Activated gamma-delta T cell (primary cell): ENCODE results near the gene LRMDA.

Experiments used
- DNase-seq: peaks from one replicate; lab custom pipeline; 2025; lab: John Stamatoyannopoulos, UW

The LRMDA gene

GRCh38 chr10:75541411-75541810 lies 110.0 kb downstream of the LRMDA start:
- DNase-seq = no peak

DNA sequence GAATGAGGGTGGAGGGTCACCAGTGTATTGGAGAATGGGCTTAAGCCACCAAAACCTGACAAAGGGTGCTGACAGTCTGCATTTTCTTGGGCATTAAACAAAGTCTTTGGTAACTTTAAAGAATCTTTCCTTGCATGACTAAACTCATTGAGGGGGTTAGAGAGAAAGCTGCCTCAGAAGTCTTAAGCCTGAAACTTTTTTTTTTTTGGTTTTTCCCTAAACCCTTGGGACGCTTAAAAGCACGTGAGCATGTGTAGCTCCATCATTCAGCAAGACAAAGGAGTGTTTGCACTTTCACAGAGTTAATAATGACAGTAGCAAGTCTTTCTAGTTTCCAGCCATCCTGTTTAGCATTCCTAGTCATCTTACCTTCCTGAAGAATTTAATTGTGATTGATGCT lies 110.7 kb downstream of the LRMDA start:
- DNase-seq = no peak

DNA sequence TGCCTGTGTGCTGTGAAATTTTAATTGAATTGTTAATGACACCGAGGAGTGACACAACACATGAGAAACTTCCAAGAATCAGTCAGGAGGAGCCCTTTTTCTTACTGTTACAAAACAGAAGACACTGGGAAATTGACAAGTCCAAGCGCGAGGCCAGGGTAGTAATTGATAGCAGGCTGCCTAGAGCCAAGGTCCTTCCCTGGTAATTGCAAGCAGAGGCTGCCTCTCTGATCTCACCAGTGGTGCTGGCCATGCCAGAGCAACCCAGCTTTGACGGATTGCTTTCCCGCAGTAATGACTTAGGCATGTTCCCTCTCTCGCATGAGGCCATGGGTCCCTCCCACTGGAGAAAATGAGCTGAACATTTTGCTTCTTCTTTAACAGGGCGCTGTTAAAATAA lies 111.5 kb downstream of the LRMDA start:
- DNase-seq = no peak

DNA sequence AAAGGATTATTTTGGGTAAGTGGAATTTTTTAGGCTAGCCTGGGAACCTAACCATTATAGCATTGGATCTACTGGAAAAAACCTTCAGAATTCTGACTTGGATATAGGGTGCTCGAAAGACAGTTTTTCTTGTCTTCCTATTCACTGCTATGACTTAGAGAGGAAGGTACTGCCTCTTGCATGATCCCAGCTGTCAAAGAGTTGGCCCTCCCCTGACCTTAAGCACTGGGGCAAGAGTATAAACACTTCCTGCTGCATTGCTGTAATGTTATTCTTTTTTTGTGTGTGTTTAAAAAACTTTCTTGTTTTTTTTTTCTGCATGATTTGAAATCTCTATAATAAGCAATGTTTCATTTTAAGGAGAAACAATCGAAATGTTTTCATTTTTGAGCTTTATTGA lies 113.0 kb downstream of the LRMDA start:
- no peak for DNase-seq

DNA sequence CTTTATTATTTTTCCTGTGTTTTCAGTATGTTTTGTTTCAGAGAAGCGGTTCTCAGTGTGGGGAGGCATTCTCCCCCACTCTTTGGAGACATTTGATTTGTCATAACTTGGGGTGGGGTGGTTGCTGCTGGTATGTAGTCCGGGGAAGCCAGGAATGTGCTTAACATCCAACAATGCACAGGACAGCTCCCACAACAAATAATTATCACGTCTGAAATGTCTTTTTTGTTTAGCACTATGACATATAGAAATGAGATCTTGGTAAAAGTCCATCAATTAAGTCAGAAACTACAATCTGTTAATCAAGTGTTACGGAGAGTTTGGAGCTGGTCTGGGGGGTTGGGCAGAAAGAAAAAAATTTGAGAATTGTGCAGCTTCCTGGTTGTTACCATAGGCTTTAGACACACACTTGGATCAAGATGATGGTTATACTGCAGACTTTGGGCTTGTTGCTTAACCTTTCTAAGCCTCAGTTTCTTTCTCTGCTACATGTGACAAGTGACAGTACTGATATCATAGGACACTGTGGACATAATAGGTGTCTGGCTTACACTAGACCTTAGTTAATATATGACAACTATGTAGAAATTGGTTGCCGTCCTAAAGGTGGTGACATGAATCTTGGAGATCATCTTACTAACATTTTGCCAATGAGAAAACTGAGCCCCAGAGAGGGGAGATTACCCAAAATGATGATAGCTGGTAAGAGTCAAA lies 113.7 kb downstream of the LRMDA start:
- no peak for DNase-seq

DNA sequence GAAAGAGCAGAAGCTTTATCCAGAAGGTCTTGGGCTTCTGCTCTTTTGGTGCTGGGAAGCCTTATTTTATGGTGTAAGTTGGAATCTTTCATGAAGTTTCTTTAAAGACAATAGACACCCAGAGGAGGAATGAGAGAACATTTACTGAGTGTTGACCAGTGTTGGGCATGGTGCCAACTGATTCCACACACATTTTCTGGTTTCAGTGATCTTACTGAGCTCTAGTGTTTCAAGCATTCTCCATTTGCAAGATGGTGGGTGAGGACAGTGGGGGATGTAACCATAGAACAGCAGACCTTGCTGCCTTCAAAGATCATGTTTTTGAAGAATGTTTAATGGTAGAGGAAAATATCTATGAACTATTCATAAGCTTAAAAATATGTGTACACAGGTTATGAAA lies 114.6 kb downstream of the LRMDA start:
- DNase-seq = no peak

- DNase-seq = no peak
These were observed 116.2 kb downstream of the LRMDA start for GRCh38 chr10:75547391-75548298.

GRCh38 chr10:75548356-75548755 lies 116.9 kb downstream of the LRMDA start:
- no peak for DNase-seq

- no peak for DNase-seq
These were observed 118.8 kb downstream of the LRMDA start for GRCh38 chr10:75550191-75550590.

DNA sequence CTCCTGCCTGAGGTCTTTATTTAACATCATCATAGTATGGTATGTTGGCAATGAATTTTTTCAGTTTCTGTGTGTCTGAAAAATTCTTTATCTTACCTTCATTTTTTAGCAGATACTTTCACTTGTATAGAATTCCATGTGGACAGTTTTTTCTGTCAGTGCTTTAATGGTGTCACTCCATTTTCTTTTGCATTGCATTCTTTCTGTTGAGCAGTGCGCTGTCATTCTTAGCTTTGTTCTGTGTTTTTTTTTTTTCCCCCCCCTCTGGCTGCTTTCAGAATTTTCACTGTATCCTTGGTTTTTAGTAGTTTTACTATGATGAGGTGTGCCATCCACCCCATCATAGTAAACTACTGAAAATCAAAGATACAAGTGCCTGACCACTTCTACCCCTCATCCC lies 120.7 kb downstream of the LRMDA start:
- no peak for DNase-seq

DNA sequence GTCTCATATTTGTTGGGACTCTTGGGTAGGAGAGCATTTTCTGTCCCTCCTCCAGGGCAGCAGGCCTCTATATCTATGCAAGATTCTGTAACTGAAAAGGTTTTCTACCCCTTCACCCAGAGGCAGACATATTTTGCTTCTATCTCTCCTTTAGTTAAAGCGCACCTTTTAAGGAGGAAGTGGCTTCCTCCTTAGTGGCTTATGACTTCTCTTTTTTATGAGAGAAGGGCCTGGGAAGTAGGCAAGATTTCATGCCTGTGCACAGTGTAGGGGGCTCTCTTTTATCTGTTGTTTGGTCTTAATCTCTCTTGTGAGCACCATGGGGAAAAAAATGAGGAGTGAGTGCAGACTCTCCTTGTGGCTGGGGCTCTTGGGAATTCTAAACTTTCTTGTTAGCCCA lies 122.1 kb downstream of the LRMDA start:
- no peak for DNase-seq

DNA sequence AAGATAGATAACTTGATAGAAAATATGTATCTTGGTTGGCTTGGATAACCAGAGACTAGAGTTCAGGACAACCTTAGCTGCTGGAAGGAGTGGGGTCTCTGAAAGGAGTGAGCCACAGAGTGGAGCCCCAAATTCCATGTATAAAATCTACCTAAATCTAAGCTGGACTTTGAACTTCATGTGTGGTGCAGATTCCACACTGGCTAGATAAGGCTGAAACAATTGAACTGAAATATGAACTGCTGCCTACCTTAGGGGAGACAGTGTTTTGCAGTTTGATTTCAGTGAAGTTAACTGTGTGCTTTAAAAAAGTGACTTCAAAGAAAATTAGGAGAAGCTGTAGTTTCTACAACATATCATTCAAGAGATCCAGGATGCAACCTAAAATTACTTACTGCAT lies 123.9 kb downstream of the LRMDA start:
- no peak for DNase-seq

- DNase-seq = no peak
These were observed 124.9 kb downstream of the LRMDA start for GRCh38 chr10:75556320-75556719.

GRCh38 chr10:75565286-75566251 lies 134.1 kb downstream of the LRMDA start:
- no peak for DNase-seq

- DNase-seq = no peak
These were observed 137.2 kb downstream of the LRMDA start for GRCh38 chr10:75568450-75569130.

DNA sequence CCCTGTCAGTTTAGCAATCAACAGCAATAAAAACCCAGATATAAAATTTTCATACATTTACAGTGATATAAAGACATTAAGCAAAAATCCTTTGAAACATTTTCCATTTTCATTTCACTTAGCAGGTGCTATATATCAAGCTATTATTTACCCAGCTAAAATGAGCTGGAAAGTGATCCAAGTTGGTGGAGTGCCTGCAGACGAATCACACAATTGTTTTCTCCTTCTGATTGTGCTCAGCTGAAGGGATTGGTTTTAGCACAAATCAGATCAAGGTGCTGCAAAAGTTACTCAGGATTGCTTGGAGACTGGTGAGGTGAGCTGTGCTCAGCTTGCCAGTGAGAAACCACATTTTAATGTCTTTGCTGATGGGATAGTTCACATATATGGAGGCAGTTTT lies 138.1 kb downstream of the LRMDA start:
- DNase-seq = no peak

DNA sequence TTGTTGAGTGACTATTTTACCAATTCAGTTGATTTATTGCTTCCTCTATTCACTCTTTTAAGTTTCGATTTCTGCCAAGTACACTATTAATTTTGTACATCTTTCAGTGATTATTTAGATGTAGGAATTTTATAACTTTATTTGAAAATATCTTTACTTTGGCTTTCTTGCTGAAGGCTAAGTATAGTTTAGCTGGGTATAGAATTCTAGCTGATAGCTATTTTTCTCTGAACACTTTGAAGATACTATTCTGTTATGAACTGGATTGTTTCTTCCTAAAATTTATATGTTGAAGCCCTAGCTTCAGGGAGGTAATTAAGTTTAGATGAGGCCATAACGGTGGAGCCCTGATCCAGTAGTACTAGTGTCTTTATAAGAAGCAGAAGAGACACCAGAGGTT lies 141.1 kb downstream of the LRMDA start:
- no peak for DNase-seq

DNA sequence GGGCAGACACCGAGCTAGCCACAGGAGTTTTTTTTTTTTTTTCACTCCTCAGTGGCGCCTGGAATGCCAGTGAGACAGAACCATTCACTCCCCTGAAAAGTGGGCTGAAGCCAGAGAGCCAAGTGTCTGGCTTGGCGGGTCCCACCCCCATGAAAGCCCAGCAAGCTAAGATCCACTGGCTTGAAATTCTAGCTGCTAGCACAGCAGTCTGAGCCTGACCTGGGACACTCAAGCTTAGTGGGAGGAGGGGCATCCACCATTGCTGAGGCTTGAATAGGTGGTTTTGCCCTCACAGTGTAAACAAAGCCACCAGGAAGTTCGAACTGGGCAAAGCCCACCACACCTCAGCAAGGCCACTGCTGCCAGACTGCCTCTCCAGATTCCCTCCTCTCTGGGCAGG lies 144.5 kb downstream of the LRMDA start:
- DNase-seq = no peak

DNA sequence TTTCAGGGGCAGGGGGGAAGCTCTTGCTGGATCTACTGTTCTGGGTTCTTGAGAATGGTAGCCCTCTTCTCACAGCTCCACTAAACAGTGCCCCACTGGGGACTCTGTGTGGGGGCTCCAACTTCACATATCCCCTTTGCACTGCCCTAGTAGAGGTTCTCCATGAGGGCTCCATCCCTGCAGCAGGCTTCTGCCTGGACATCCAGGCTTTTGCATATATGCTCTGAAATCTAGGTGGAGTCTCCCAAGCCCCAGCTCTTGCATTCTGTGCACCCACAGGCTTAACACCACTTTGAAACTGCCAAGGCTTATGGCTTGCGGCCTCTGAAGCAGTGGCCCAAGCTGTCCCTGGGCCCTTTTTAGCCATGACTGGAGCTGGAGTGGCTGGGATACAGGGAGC lies 150.7 kb downstream of the LRMDA start:
- DNase-seq = no peak

DNA sequence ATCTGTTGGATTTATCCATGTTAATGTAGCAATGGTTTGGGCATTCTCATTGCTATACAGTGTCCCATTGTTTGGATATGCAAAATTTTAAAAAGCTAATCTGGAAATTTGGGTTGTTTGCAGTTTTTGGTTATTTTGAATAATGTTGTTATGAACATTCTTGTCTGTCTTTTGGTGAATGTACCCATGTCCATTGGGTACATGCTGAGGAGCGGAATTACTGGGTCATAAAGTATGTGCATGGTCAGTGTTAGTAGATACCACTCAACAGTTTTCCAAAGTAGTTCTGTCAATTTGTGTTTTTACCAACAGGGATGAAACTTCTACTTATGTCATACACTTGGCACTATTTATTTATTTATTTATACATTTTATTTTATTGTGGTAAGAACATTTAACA lies 153.9 kb downstream of the LRMDA start:
- no peak for DNase-seq

DNA sequence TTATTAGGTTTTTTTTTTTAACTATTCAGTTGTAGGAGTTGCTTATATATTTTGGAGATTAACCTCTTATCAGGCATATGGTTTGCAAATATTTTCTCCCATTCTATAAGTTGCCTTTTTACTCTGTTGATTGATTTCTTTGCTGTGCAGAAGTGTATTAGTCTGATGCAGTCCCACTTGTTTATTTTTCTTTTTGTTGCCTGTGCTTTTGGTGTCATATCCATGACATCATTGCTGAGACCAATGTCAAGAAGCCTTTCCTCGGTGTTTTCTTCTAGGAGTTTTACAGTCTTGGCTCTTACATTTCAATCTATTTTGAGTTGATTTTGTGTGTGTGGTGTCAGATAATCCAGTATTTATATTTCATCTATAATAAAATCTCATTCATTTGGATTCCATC lies 155.4 kb downstream of the LRMDA start:
- no peak for DNase-seq

DNA sequence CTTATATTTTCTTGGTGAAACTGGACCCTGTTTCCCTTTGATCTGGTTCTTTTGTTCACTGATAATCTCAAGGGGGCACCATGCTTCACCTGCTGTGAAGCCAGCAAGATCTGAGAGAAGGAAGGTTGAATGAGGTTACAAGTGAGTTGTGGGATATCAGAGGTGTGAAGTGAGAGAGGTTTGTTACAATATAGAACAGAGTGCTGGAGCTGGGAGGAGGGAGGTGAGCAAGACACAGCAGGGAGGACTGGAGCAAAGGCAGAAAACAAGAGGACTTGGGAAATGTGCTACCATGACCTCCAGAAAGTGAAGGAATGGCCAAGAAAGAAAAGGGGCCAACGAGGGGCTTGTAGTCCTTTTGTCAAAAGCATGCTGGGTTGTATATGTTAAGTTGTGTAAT lies 156.6 kb downstream of the LRMDA start:
- DNase-seq = no peak
